ENCODE results near the gene MT1M. TPM values are rescaled to one million over a fixed set of nuclear protein-coding genes. Genes with fewer than 3 reads are reported as not detected.

The MT1M gene
- polyA plus RNA-seq, 2 of the 4 experiments (the other 2 are of a cell fraction) = not detected

DNA sequence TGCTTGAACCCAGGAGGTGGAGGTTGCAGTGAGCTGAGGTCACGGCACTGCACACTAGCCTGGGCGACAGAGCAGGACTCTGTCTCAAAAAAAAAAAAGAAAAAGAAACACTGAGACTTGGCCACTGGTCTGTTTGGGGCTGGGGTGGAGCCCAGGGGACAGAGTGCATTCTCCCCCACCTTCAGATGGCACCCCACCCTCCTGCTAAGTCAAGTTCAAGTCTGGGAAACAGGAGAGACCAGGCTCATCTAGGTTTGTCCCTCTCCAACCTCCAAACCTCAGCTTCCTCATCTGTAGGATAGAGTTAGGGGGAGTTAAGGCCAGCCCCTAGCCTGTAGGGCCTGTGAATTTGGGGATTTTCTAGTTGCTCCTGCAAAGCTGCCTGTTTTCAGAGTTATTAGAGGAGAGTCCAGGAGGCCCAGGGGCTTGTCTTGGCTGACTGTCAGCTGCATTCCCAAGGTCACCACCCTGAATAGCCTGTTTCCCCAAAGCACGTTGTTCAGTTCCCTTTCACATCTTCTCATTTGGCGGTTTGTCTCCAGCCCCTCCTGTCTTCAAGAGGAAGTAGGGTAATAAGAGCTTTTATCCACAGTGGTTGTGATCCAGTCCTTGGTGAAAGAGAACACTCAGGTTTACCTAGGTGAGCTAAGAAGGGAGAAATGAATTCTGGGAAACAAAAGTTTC, 40.9 kb upstream of the MT1M start:
- no peaks in the 10 kb centered on the region for H3K9me3 ChIP-seq
- DNase-seq (ENCODE audit: low read depth in 1 of 2, low spot score in 1 of 2) (no peak), ATAC-seq (no peak), FAIRE-seq (no peak)
- no peak overlapping the region for H3K4me2 ChIP-seq
- H3K4me1 ChIP-seq = no peaks in the 10 kb centered on the region
- H3K4me3 ChIP-seq = no peak overlapping the region
- TF ChIP-seq NPAS2 (CRISPR knock-in tag; IDR thresholded peaks at IDR 0.05; ENCODE audit: borderline replicate concordance) (no peak), GATA3 (IDR thresholded peaks at IDR 0.05; ENCODE audit: borderline replicate concordance) (no peak), RCOR1 (IDR thresholded peaks at IDR 0.05; ENCODE audit: low read depth, low read length) (no peak), RNF2 (IDR thresholded peaks at IDR 0.05; ENCODE audit: borderline replicate concordance, low read depth) (no peak), CHD4 (IDR thresholded peaks at IDR 0.05; ENCODE audit: borderline replicate concordance) (no peak), CEBPB (IDR thresholded peaks at IDR 0.05) (no peak), ATOH8 (CRISPR knock-in tag; IDR thresholded peaks at IDR 0.05; ENCODE audit: low read depth) (no peak), TP53 (CRISPR knock-in tag; IDR thresholded peaks at IDR 0.05) (no peak), CBX8 (IDR thresholded peaks at IDR 0.05) (no peak), E2F6 (IDR thresholded peaks at IDR 0.05; ENCODE audit: borderline replicate concordance, low read depth) (no peak), BHLHE40 (IDR thresholded peaks at IDR 0.05; ENCODE audit: low read depth, low read length) (no peak), ESRRA (IDR thresholded peaks at IDR 0.05; ENCODE audit: borderline replicate concordance, low read length) (no peak)
- TF ChIP-seq, protein P1, sequence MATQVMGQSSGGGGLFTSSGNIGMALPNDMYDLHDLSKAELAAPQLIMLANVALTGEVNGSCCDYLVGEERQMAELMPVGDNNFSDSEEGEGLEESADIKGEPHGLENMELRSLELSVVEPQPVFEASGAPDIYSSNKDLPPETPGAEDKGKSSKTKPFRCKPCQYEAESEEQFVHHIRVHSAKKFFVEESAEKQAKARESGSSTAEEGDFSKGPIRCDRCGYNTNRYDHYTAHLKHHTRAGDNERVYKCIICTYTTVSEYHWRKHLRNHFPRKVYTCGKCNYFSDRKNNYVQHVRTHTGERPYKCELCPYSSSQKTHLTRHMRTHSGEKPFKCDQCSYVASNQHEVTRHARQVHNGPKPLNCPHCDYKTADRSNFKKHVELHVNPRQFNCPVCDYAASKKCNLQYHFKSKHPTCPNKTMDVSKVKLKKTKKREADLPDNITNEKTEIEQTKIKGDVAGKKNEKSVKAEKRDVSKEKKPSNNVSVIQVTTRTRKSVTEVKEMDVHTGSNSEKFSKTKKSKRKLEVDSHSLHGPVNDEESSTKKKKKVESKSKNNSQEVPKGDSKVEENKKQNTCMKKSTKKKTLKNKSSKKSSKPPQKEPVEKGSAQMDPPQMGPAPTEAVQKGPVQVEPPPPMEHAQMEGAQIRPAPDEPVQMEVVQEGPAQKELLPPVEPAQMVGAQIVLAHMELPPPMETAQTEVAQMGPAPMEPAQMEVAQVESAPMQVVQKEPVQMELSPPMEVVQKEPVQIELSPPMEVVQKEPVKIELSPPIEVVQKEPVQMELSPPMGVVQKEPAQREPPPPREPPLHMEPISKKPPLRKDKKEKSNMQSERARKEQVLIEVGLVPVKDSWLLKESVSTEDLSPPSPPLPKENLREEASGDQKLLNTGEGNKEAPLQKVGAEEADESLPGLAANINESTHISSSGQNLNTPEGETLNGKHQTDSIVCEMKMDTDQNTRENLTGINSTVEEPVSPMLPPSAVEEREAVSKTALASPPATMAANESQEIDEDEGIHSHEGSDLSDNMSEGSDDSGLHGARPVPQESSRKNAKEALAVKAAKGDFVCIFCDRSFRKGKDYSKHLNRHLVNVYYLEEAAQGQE (IDR thresholded peaks at IDR 0.05) = no peak
- TF ChIP-seq, protein P2, sequence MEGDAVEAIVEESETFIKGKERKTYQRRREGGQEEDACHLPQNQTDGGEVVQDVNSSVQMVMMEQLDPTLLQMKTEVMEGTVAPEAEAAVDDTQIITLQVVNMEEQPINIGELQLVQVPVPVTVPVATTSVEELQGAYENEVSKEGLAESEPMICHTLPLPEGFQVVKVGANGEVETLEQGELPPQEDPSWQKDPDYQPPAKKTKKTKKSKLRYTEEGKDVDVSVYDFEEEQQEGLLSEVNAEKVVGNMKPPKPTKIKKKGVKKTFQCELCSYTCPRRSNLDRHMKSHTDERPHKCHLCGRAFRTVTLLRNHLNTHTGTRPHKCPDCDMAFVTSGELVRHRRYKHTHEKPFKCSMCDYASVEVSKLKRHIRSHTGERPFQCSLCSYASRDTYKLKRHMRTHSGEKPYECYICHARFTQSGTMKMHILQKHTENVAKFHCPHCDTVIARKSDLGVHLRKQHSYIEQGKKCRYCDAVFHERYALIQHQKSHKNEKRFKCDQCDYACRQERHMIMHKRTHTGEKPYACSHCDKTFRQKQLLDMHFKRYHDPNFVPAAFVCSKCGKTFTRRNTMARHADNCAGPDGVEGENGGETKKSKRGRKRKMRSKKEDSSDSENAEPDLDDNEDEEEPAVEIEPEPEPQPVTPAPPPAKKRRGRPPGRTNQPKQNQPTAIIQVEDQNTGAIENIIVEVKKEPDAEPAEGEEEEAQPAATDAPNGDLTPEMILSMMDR (IDR thresholded peaks at IDR 0.05) = no peak
- TF ChIP-seq, protein P3, sequence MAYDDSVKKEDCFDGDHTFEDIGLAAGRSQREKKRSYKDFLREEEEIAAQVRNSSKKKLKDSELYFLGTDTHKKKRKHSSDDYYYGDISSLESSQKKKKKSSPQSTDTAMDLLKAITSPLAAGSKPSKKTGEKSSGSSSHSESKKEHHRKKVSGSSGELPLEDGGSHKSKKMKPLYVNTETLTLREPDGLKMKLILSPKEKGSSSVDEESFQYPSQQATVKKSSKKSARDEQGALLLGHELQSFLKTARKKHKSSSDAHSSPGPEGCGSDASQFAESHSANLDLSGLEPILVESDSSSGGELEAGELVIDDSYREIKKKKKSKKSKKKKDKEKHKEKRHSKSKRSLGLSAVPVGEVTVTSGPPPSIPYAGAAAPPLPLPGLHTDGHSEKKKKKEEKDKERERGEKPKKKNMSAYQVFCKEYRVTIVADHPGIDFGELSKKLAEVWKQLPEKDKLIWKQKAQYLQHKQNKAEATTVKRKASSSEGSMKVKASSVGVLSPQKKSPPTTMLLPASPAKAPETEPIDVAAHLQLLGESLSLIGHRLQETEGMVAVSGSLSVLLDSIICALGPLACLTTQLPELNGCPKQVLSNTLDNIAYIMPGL (CRISPR knock-in tag; IDR thresholded peaks at IDR 0.05; ENCODE audit: borderline replicate concordance) = no peak
- 74% methylated on average over 4 of the region's 4 CpGs for WGBS (ENCODE audit: missing lambda C conversion rate)
- CTCF ChIA-PET = interaction anchor here (0.9 to 3.2 kb wide), 7 partner anchors 9 to 77 kb away, joined by 3 to 22 read pairs (median 6); no protein-coding TSS in a partner anchor
- POLR2A ChIA-PET = no interaction called here
- no peak overlapping the region for H3K27ac ChIP-seq
